CD4-positive, CD25-positive, alpha-beta regulatory T cell (primary cell): ENCODE results near the gene DPY19L1. TPM values are rescaled to one million over a fixed set of nuclear protein-coding genes. Genes with fewer than 3 reads are reported as not detected.
"Not testable (repeated sequence)": the region's sequence is repeated elsewhere in the genome, so short reads cannot be mapped to it uniquely, and the experiment has no call there.

Experiments used
- ATAC-seq, 2 donors: fragments of 150-1000 bp; cut with Tn5 transposase; one replicate each; pipeline ENCODE4 v1.10.0; 2021; ENCODE audit warnings: low read depth in 2 of 2, moderate number of reproducible peaks in 2 of 2, moderate library complexity in 1 of 2
- DNase-seq, 3 donors: peaks; one replicate each; pipeline versions ENCODE4 v3.0.0 to v3.0.0-alpha.2; 2012 to 2022; ENCODE audit warnings: mixed read lengths in 1 of 3
- H3K27ac ChIP-seq: one replicate; pipeline ENCODE4 v1.7.0; 2013; ENCODE audit warnings: mild to moderate bottlenecking, low read length; ENCODE audit not compliant: insufficient read depth, poor library complexity, severe bottlenecking
- H3K27me3 ChIP-seq: one replicate; pipeline ENCODE4 v1.7.0; 2013; ENCODE audit warnings: low read length; ENCODE audit not compliant: control insufficient read depth, insufficient read depth
- H3K36me3 ChIP-seq: one replicate; pipeline ENCODE4 v1.7.0; 2013; ENCODE audit warnings: mild to moderate bottlenecking, low read length, moderate library complexity; ENCODE audit not compliant: control insufficient read depth, insufficient read depth
- H3K4me1 ChIP-seq: 2 replicates; pipeline ENCODE4 v1.7.0; 2013; ENCODE audit warnings: mild to moderate bottlenecking, low read length; ENCODE audit not compliant: insufficient read depth, control insufficient read depth, poor library complexity, severe bottlenecking
- H3K4me3 ChIP-seq: one replicate; pipeline ENCODE4 v1.7.0; 2013; ENCODE audit warnings: low read depth, mild to moderate bottlenecking, low read length, moderate library complexity
- H3K9me3 ChIP-seq, 2 experiments: 1 replicate in 1 of 2; 2 replicates in 1 of 2; pipeline ENCODE4 v1.7.0; 2013; ENCODE audit warnings: low read length in 2 of 2, mild to moderate bottlenecking in 1 of 2, moderate library complexity in 1 of 2; ENCODE audit not compliant: control insufficient read depth in 2 of 2
- H3K27ac Mint-ChIP-seq, 3 donors: one replicate each; pipeline ENCODE4 v1.8.0; 2020 to 2022; ENCODE audit warnings: mild to moderate bottlenecking in 3 of 3, mixed read lengths in 3 of 3, moderate library complexity in 2 of 3
- H3K27me3 Mint-ChIP-seq: one replicate; pipeline ENCODE4 v1.8.0; 2022; ENCODE audit warnings: mild to moderate bottlenecking, mixed read lengths
- H3K36me3 Mint-ChIP-seq: one replicate; pipeline ENCODE4 v1.8.0; 2020; ENCODE audit warnings: mixed read lengths
- H3K4me1 Mint-ChIP-seq, 4 donors: one replicate each; pipeline ENCODE4 v1.8.0; 2020 to 2022; ENCODE audit warnings: mixed read lengths in 4 of 4, mild to moderate bottlenecking in 1 of 4
- H3K4me3 Mint-ChIP-seq, 4 donors: one replicate each; pipeline ENCODE4 v1.8.0; 2020 to 2022; ENCODE audit warnings: mild to moderate bottlenecking in 4 of 4, mixed read lengths in 4 of 4, moderate library complexity in 3 of 4
- H3K9me3 Mint-ChIP-seq, 7 donors: one replicate each; pipeline ENCODE4 v1.8.0; 2020 to 2022; ENCODE audit warnings: mixed read lengths in 7 of 7, mild to moderate bottlenecking in 3 of 7, moderate library complexity in 2 of 7
- polyA plus RNA-seq, 4 donors: library from polyadenylated mRNA; unstranded; fragments of 300-500 nt; fragmentation: Illumina TruSeq; gene quantifications; one replicate each; pipeline ENCODE4 v1.2.3, GENCODE V29; 2021
- total RNA-seq: library from RNA; stranded (reverse); gene quantifications from one replicate; pipeline ENCODE4 v1.2.3, GENCODE V29; 2022

Gene DPY19L1
- total RNA-seq (8.3 TPM), polyA plus RNA-seq (1 to 10 TPM in 2 of 4 donors, under 1 TPM in 2; 0.41 to 1.8 (median 1.0) TPM)

GRCh38 chr7:35037211-35037525 is at the start of gene DPY19L1:
Gene DPY19L1, minus strand, starts transcription at chr7:35037485. Its CDS starts 91 bp downstream, at chr7:35037394.
- Mint-ChIP-seq H3K4me1 (peaks cover 21 to 31% (median 25%) of the 10 kb centered on the region in 4 donors), H3K27ac (peak within 1 kb of the TSS; percentile 84 to 88 (median 86)), H3K9me3 (peaks cover 0 to 2% (median 0%) of the 10 kb centered on the region in 7 donors), H3K27me3 (peaks cover 12% of the 10 kb centered on the region), H3K36me3 (no peaks in the 10 kb centered on the region), H3K4me3 (peak within 1 kb of the TSS; percentile 92 to 98 (median 94))
- Histone ChIP-seq H3K27ac (peak within 1 kb of the TSS; percentile 69), H3K4me1 (peaks cover 21% of the 10 kb centered on the region), H3K9me3 (no peaks in the 10 kb centered on the region), H3K27me3 (no peaks in the 10 kb centered on the region), H3K36me3 (no peaks in the 10 kb centered on the region), H3K4me3 (peak within 1 kb of the TSS; percentile 72)
- no peak for ATAC-seq
- no peak for DNase-seq

- DNase-seq, H3K4me1 Mint-ChIP-seq, H3K36me3 ChIP-seq, ATAC-seq, H3K27ac Mint-ChIP-seq, H3K27me3 ChIP-seq, H3K36me3 Mint-ChIP-seq, H3K27ac ChIP-seq, H3K4me3 ChIP-seq, H3K27me3 Mint-ChIP-seq, H3K9me3 Mint-ChIP-seq, H3K4me1 ChIP-seq, H3K4me3 Mint-ChIP-seq, H3K9me3 ChIP-seq: not testable (repeated sequence)
Observed at GRCh38 chr7:35079517-35079916, 42.2 kb upstream of the DPY19L1 start.

- not testable (repeated sequence) for H3K9me3 ChIP-seq, H3K27ac ChIP-seq, ATAC-seq, H3K4me1 Mint-ChIP-seq, H3K36me3 Mint-ChIP-seq, H3K4me3 ChIP-seq, H3K9me3 Mint-ChIP-seq, H3K27me3 ChIP-seq, H3K4me3 Mint-ChIP-seq, H3K27ac Mint-ChIP-seq, H3K4me1 ChIP-seq, H3K36me3 ChIP-seq, DNase-seq
- H3K27me3 Mint-ChIP-seq = peaks cover 26% of the 10 kb centered on the region
Observed at GRCh38 chr7:35074008-35074407, 36.7 kb upstream of the DPY19L1 start.

GRCh38 chr7:35072950-35073827 is 35.9 kb upstream of the DPY19L1 start:
- H3K9me3 ChIP-seq, H3K36me3 ChIP-seq, H3K4me1 ChIP-seq, H3K36me3 Mint-ChIP-seq, H3K27ac ChIP-seq, H3K4me1 Mint-ChIP-seq, H3K27me3 ChIP-seq, H3K9me3 Mint-ChIP-seq, H3K4me3 ChIP-seq, ATAC-seq, H3K4me3 Mint-ChIP-seq: not testable (repeated sequence)
- H3K27ac Mint-ChIP-seq = peak overlapping the region in 1 of 3 donors; percentile 23
- peak in 2 of 3 donors; percentile 10 to 12 for DNase-seq
- H3K27me3 Mint-ChIP-seq = peaks cover 26% of the 10 kb centered on the region

- DNase-seq, H3K27ac ChIP-seq, H3K27me3 ChIP-seq, H3K4me3 Mint-ChIP-seq, H3K9me3 ChIP-seq, ATAC-seq, H3K4me3 ChIP-seq, H3K27ac Mint-ChIP-seq, H3K36me3 Mint-ChIP-seq, H3K36me3 ChIP-seq, H3K9me3 Mint-ChIP-seq, H3K4me1 Mint-ChIP-seq, H3K4me1 ChIP-seq: not testable (repeated sequence)
- peaks cover 22% of the 10 kb centered on the region for H3K27me3 Mint-ChIP-seq
Observed at GRCh38 chr7:35069084-35069483, 31.8 kb upstream of the DPY19L1 start.

- H3K4me3 Mint-ChIP-seq, H3K4me1 ChIP-seq, H3K9me3 Mint-ChIP-seq, H3K36me3 Mint-ChIP-seq, H3K9me3 ChIP-seq, ATAC-seq, H3K36me3 ChIP-seq, H3K27me3 Mint-ChIP-seq, H3K27me3 ChIP-seq, H3K4me1 Mint-ChIP-seq, H3K27ac ChIP-seq, DNase-seq, H3K4me3 ChIP-seq, H3K27ac Mint-ChIP-seq: not testable (repeated sequence)
Observed at GRCh38 chr7:35065382-35065781, 28.1 kb upstream of the DPY19L1 start.

- not testable (repeated sequence) for H3K4me1 Mint-ChIP-seq
Observed at GRCh38 chr7:35058571-35058970, 21.3 kb upstream of the DPY19L1 start.

More at GRCh38 chr7:35058571-35058970, 21.3 kb upstream of the DPY19L1 start:
- not testable (repeated sequence) for H3K9me3 ChIP-seq, H3K9me3 Mint-ChIP-seq, H3K4me3 Mint-ChIP-seq, DNase-seq, H3K27ac Mint-ChIP-seq, H3K4me3 ChIP-seq, H3K4me1 ChIP-seq, H3K27me3 ChIP-seq, H3K36me3 ChIP-seq, H3K36me3 Mint-ChIP-seq, ATAC-seq, H3K27ac ChIP-seq
- peaks cover 25% of the 10 kb centered on the region for H3K27me3 Mint-ChIP-seq
